GM19035 (cell line): Measurements from ENCODE around the gene OR6P1.

Experiments
- ATAC-seq: cut with Tn5 transposase; IDR thresholded peaks from one replicate; pipeline ENCODE4 v1.9.1; 2021; ENCODE audit not compliant: unreplicated experiment

OR6P1 gene

GRCh38 chr1:158520021-158520420 is 50.4 kb downstream of the OR6P1 start:
- ATAC-seq = no peak

- no peak for ATAC-seq
Measured at GRCh38 chr1:158516966-158517365, 53.4 kb downstream of the OR6P1 start.
